Ishikawa (cell line): ENCODE data around the gene CAD.

ENCODE experiments used
- CEBPB ChIP-seq: IDR thresholded peaks from 2 replicates; pipeline ENCODE4 v1.6.1; 2012
- CREB1 ChIP-seq: IDR thresholded peaks from 2 replicates; pipeline ENCODE4 v1.6.1; 2012; ENCODE audit warnings: low read depth
- EGR1 ChIP-seq: IDR thresholded peaks from 2 replicates; pipeline ENCODE4 v1.6.1; 2012
- EP300 ChIP-seq: IDR thresholded peaks from 2 replicates; pipeline ENCODE4 v1.6.1; 2012; ENCODE audit warnings: borderline replicate concordance
- FOXM1 ChIP-seq: IDR thresholded peaks from 2 replicates; pipeline ENCODE4 v1.6.1; 2012; ENCODE audit warnings: low read depth, borderline replicate concordance
- NFIC ChIP-seq: IDR thresholded peaks from 2 replicates; pipeline ENCODE4 v1.6.1; 2012
- RAD21 ChIP-seq: IDR thresholded peaks from 2 replicates; pipeline ENCODE4 v1.6.1; 2012; ENCODE audit warnings: low read depth
- TAF1 ChIP-seq: IDR thresholded peaks from 2 replicates; pipeline ENCODE4 v1.6.1; 2012; ENCODE audit warnings: low read depth, mild to moderate bottlenecking
- TCF12 ChIP-seq: IDR thresholded peaks from 2 replicates; pipeline ENCODE4 v1.6.1; 2012; ENCODE audit warnings: low read depth
- TEAD4 ChIP-seq: IDR thresholded peaks from 2 replicates; pipeline ENCODE4 v1.6.1; 2012
- YY1 ChIP-seq: IDR thresholded peaks from 2 replicates; pipeline ENCODE4 v1.6.1; 2012; ENCODE audit warnings: low read depth
- ZBTB7A ChIP-seq: IDR thresholded peaks from 2 replicates; pipeline ENCODE4 v1.6.1; 2012; ENCODE audit warnings: low read depth
- TF ChIP-seq, protein P1 (sequence below): IDR thresholded peaks from 2 replicates; pipeline ENCODE4 v1.6.1; 2012; ENCODE audit warnings: low read depth, mild to moderate bottlenecking
- TF ChIP-seq, protein P2 (sequence below): IDR thresholded peaks from 2 replicates; pipeline ENCODE4 v1.6.1; 2012
- TF ChIP-seq, protein P3 (sequence below): IDR thresholded peaks from 2 replicates; pipeline ENCODE4 v1.6.1; 2012

The CAD gene

GRCh38 chr2:27206346-27206745 is 10.8 kb upstream of the CAD start:
- no peak for TF ChIP-seq NFIC
- TF ChIP-seq TAF1: no peak
- TF ChIP-seq RAD21: no peak
- TF ChIP-seq, protein P1, sequence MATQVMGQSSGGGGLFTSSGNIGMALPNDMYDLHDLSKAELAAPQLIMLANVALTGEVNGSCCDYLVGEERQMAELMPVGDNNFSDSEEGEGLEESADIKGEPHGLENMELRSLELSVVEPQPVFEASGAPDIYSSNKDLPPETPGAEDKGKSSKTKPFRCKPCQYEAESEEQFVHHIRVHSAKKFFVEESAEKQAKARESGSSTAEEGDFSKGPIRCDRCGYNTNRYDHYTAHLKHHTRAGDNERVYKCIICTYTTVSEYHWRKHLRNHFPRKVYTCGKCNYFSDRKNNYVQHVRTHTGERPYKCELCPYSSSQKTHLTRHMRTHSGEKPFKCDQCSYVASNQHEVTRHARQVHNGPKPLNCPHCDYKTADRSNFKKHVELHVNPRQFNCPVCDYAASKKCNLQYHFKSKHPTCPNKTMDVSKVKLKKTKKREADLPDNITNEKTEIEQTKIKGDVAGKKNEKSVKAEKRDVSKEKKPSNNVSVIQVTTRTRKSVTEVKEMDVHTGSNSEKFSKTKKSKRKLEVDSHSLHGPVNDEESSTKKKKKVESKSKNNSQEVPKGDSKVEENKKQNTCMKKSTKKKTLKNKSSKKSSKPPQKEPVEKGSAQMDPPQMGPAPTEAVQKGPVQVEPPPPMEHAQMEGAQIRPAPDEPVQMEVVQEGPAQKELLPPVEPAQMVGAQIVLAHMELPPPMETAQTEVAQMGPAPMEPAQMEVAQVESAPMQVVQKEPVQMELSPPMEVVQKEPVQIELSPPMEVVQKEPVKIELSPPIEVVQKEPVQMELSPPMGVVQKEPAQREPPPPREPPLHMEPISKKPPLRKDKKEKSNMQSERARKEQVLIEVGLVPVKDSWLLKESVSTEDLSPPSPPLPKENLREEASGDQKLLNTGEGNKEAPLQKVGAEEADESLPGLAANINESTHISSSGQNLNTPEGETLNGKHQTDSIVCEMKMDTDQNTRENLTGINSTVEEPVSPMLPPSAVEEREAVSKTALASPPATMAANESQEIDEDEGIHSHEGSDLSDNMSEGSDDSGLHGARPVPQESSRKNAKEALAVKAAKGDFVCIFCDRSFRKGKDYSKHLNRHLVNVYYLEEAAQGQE: no peak
- no peak for TF ChIP-seq FOXM1
- TF ChIP-seq EP300: no peak
- TF ChIP-seq, protein P2, sequence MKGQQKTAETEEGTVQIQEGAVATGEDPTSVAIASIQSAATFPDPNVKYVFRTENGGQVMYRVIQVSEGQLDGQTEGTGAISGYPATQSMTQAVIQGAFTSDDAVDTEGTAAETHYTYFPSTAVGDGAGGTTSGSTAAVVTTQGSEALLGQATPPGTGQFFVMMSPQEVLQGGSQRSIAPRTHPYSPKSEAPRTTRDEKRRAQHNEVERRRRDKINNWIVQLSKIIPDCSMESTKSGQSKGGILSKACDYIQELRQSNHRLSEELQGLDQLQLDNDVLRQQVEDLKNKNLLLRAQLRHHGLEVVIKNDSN: no peak
- TF ChIP-seq, protein P3, sequence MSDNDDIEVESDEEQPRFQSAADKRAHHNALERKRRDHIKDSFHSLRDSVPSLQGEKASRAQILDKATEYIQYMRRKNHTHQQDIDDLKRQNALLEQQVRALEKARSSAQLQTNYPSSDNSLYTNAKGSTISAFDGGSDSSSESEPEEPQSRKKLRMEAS: no peak
- no peak for TF ChIP-seq CREB1
- TF ChIP-seq TCF12: no peak
- TF ChIP-seq ZBTB7A: no peak

DNA sequence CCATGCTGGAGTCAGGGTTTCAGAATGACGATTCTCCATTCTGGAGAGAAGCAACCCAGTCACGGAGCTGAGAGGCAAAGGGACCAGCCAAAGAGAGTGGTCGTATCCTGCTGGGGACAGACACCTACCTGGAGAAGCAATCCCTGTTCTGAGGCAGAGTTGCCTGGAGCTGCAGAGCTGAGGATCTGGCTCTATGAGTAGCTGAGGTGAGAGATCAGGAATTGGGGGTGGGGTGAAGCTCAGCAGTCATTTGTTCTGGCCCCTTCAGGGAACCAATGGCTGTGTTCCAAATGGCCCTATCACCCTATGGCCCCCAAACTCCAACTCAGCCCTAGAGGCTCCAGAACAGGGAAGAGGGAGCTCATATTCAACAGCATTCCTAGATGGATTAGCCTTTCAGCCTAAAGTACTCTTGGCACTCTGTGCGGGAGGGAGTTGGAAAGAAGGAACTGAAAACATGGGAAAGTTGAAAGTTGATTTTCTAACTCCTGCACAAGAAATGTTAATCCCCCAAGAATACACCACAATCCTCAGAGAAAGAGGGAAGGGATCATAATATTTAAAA is 8.6 kb upstream of the CAD start:
- TF ChIP-seq EP300 (no peak), ZBTB7A (no peak), CREB1 (no peak), FOXM1 (no peak), YY1 (no peak), NFIC (no peak), TEAD4 (no peak), CEBPB (no peak), TAF1 (no peak), EGR1 (no peak), RAD21 (no peak), TCF12 (no peak)
- TF ChIP-seq, protein P2: no peak
- TF ChIP-seq, protein P1: no peak
- TF ChIP-seq, protein P3: no peak

- TF ChIP-seq, protein P1: no peak
- TF ChIP-seq TAF1: no peak
- TF ChIP-seq TCF12: no peak
These were observed 7.4 kb upstream of the CAD start for GRCh38 chr2:27209621-27210401.

GRCh38 chr2:27211241-27211942 is 5.8 kb upstream of the CAD start:
- TF ChIP-seq TCF12: no peak
- TF ChIP-seq ZBTB7A: 0 out of 2 replicates have a peak, but pooled peaks have one; percentile 32
- TF ChIP-seq, protein P3: peak; percentile 30
- no peak for TF ChIP-seq CREB1
- no peak for TF ChIP-seq RAD21
- TF ChIP-seq, protein P1: no peak
